ENCODE results near the gene ACTN1.

Gene ACTN1

GRCh38 chr14:68879841-68880575 lies 99.1 kb downstream of the ACTN1 start:
- TF ChIP-seq CTCF (IDR thresholded peaks at IDR 0.05; ENCODE audit: unreplicated experiment in 3 of 3) = no peak
- H3K36me3 Mint-ChIP-seq (ENCODE audit: low read depth) = peaks cover 55% of the 10 kb centered on the region
- no peaks in the 10 kb centered on the region for H3K27me3 Mint-ChIP-seq (ENCODE audit: low read depth)
- no peaks in the 10 kb centered on the region for H3K9me3 Mint-ChIP-seq
- H3K4me3 Mint-ChIP-seq = no peak overlapping the region
- no peak overlapping the region for H3K27ac Mint-ChIP-seq
- H3K4me1 Mint-ChIP-seq = no peaks in the 10 kb centered on the region

GRCh38 chr14:68879321-68879781 lies 99.8 kb downstream of the ACTN1 start:
- Mint-ChIP-seq H3K4me3 (no peak overlapping the region), H3K27ac (no peak overlapping the region), H3K9me3 (no peaks in the 10 kb centered on the region), H3K36me3 (ENCODE audit: low read depth) (peaks cover 57% of the 10 kb centered on the region), H3K27me3 (ENCODE audit: low read depth) (no peaks in the 10 kb centered on the region), H3K4me1 (no peaks in the 10 kb centered on the region)
- TF ChIP-seq CTCF (IDR thresholded peaks at IDR 0.05; ENCODE audit: unreplicated experiment in 3 of 3) = no peak

- Mint-ChIP-seq H3K9me3 (no peaks in the 10 kb centered on the region), H3K4me1 (no peaks in the 10 kb centered on the region), H3K27me3 (ENCODE audit: low read depth) (no peaks in the 10 kb centered on the region), H3K27ac (no peak overlapping the region), H3K36me3 (ENCODE audit: low read depth) (peaks cover 57% of the 10 kb centered on the region), H3K4me3 (no peak overlapping the region)
- no peak for TF ChIP-seq CTCF (IDR thresholded peaks at IDR 0.05; ENCODE audit: unreplicated experiment in 3 of 3)
Measured at GRCh38 chr14:68878908-68879307, 100.2 kb downstream of the ACTN1 start.

GRCh38 chr14:68877993-68878575 lies 101.0 kb downstream of the ACTN1 start:
- H3K9me3 Mint-ChIP-seq = no peaks in the 10 kb centered on the region
- no peak overlapping the region for H3K27ac Mint-ChIP-seq
- TF ChIP-seq CTCF (IDR thresholded peaks at IDR 0.05; ENCODE audit: unreplicated experiment in 3 of 3) = no peak
- no peaks in the 10 kb centered on the region for H3K4me1 Mint-ChIP-seq
- H3K4me3 Mint-ChIP-seq = no peak overlapping the region
- H3K27me3 Mint-ChIP-seq (ENCODE audit: low read depth) = no peaks in the 10 kb centered on the region
- peaks cover 65% of the 10 kb centered on the region for H3K36me3 Mint-ChIP-seq (ENCODE audit: low read depth)

- no peak overlapping the region for H3K27ac Mint-ChIP-seq
- TF ChIP-seq CTCF (IDR thresholded peaks at IDR 0.05; ENCODE audit: unreplicated experiment in 3 of 3) = no peak
Measured at GRCh38 chr14:68876976-68877375, 102.1 kb downstream of the ACTN1 start.

GRCh38 chr14:68874746-68875155 lies 104.4 kb downstream of the ACTN1 start:
- Mint-ChIP-seq H3K27me3 (ENCODE audit: low read depth) (no peaks in the 10 kb centered on the region), H3K36me3 (ENCODE audit: low read depth) (peaks cover 61% of the 10 kb centered on the region), H3K4me3 (no peak overlapping the region), H3K9me3 (no peaks in the 10 kb centered on the region), H3K4me1 (no peaks in the 10 kb centered on the region), H3K27ac (no peak overlapping the region)
- TF ChIP-seq CTCF (IDR thresholded peaks at IDR 0.05; ENCODE audit: unreplicated experiment in 3 of 3) = no peak

More at GRCh38 chr14:68876976-68877375, 102.1 kb downstream of the ACTN1 start:
- no peaks in the 10 kb centered on the region for H3K4me1 Mint-ChIP-seq
- no peak overlapping the region for H3K4me3 Mint-ChIP-seq
- H3K27me3 Mint-ChIP-seq (ENCODE audit: low read depth) = no peaks in the 10 kb centered on the region
- H3K9me3 Mint-ChIP-seq = no peaks in the 10 kb centered on the region
- H3K36me3 Mint-ChIP-seq (ENCODE audit: low read depth) = peaks cover 68% of the 10 kb centered on the region

All from nephron (organoid).